ENCODE data around the gene C1QTNF1. TPM values are rescaled to one million over a fixed set of nuclear protein-coding genes. Genes with fewer than 3 reads are reported as not detected.

Gene C1QTNF1
- total RNA-seq, 4 donors from 2014 or later: 110 to 438 (median 388) TPM

GRCh38 chr17:78993981-78994671 is 29.8 kb upstream of the C1QTNF1 start:
- no peak for TF ChIP-seq CTCF (IDR thresholded peaks at IDR 0.05)
- ATAC-seq (ENCODE audit: low FRiP score) (no peak), DNase-seq (ENCODE audit: low spot score) (no peak)

GRCh38 chr17:78995022-78995760 is 28.8 kb upstream of the C1QTNF1 start:
- no peak for TF ChIP-seq CTCF (IDR thresholded peaks at IDR 0.05)
- ATAC-seq (ENCODE audit: low FRiP score): no peak
- DNase-seq (ENCODE audit: low spot score): peak; percentile 16

GRCh38 chr17:78995761-78996451 is 28.1 kb upstream of the C1QTNF1 start:
- DNase-seq (ENCODE audit: low spot score): peak; percentile 20
- no peak for TF ChIP-seq CTCF (IDR thresholded peaks at IDR 0.05)
- peak; percentile 11 for ATAC-seq (ENCODE audit: low FRiP score)

GRCh38 chr17:78996781-78997201 is 27.2 kb upstream of the C1QTNF1 start:
- DNase-seq (ENCODE audit: low spot score): no peak

GRCh38 chr17:78997231-78997741 is 26.7 kb upstream of the C1QTNF1 start:
- ATAC-seq (ENCODE audit: low FRiP score) (no peak), DNase-seq (ENCODE audit: low spot score) (peak; percentile 14)
- no peak for TF ChIP-seq CTCF (IDR thresholded peaks at IDR 0.05)

More at GRCh38 chr17:78996781-78997201, 27.2 kb upstream of the C1QTNF1 start:
- no peak for ATAC-seq (ENCODE audit: low FRiP score)
- no peak for TF ChIP-seq CTCF (IDR thresholded peaks at IDR 0.05)

GRCh38 chr17:78997881-78998280 is 26.1 kb upstream of the C1QTNF1 start:
- DNase-seq (ENCODE audit: low spot score) (no peak), ATAC-seq (ENCODE audit: low FRiP score) (no peak)
- no peak for TF ChIP-seq CTCF (IDR thresholded peaks at IDR 0.05)

All from omental fat pad (tissue), 4 donors.